HL-60 (cell line): ENCODE results near the gene MCOLN1.
A peak's percentile ranks its signal among the peaks of the same experiment; 100 is the strongest.

Experiments
- DNase-seq, 2 experiments: peaks; one replicate each; pipeline ENCODE4 v3.0.0-alpha.2; 2010 to 2020; ENCODE audit warnings: low read depth in 1 of 2, low spot score in 1 of 2
- H3K27ac ChIP-seq: fragments of 250-450 bp; sonication (Bioruptor Pico); replicated peaks from 2 replicates; pipeline ENCODE4 v1.5.1; 2020; ENCODE audit warnings: mild to moderate bottlenecking, moderate library complexity
- H3K27me3 ChIP-seq: fragments of 250-450 bp; sonication (Bioruptor Pico); 2 replicates; pipeline ENCODE4 v1.5.1; 2021; ENCODE audit warnings: mild to moderate bottlenecking, moderate library complexity; ENCODE audit not compliant: insufficient read depth, poor library complexity, severe bottlenecking
- H3K4me3 ChIP-seq: replicated peaks from 2 replicates; pipeline ENCODE4 v1.5.1; 2011; ENCODE audit warnings: mild to moderate bottlenecking, control low read depth, low read length; ENCODE audit not compliant: insufficient read depth
- CTCF ChIP-seq: IDR thresholded peaks from one replicate; pipeline ENCODE4 v1.5.1; 2011; ENCODE audit warnings: low read length, control low read depth, inconsistent platforms; ENCODE audit not compliant: insufficient read depth
- GABPA ChIP-seq: IDR thresholded peaks from 2 replicates; pipeline ENCODE4 v1.6.1; 2012; ENCODE audit warnings: low read depth
- POLR2AphosphoS5 ChIP-seq: IDR thresholded peaks from 2 replicates; pipeline ENCODE4 v1.6.1; 2012; ENCODE audit warnings: low read depth
- REST ChIP-seq: IDR thresholded peaks from 2 replicates; pipeline ENCODE4 v1.6.1; 2012; ENCODE audit warnings: low read depth; ENCODE audit not compliant: insufficient replicate concordance
- SPI1 ChIP-seq: IDR thresholded peaks from 2 replicates; pipeline ENCODE4 v1.6.1; 2012; ENCODE audit warnings: low read depth, mild to moderate bottlenecking, borderline replicate concordance

MCOLN1 gene

GRCh38 chr19:7521551-7522071, 813 bp upstream of the MCOLN1 start:
- no peak for DNase-seq
- no peak overlapping the region for H3K27ac ChIP-seq
- TF ChIP-seq REST (no peak), POLR2AphosphoS5 (no peak), SPI1 (no peak), CTCF (no peak), GABPA (no peak)
- peaks cover 12% of the 10 kb centered on the region for H3K27me3 ChIP-seq
- H3K4me3 ChIP-seq, result peak overlapping the region; percentile 65; the same call in 1 of the 2 replicates

- Histone ChIP-seq H3K4me3 (peak overlapping the region; percentile 65), H3K27me3 (no peaks in the 10 kb centered on the region), H3K27ac (no peak overlapping the region)
- no peak for TF ChIP-seq REST
- no peak for TF ChIP-seq POLR2AphosphoS5
- no peak for TF ChIP-seq SPI1
- no peak for TF ChIP-seq GABPA
- TF ChIP-seq CTCF, result no peak
- peak in 1 of 2 experiments; percentile 43 for DNase-seq
Measured at GRCh38 chr19:7522923-7523667, 671 bp downstream of the MCOLN1 start.

- TF ChIP-seq POLR2AphosphoS5, result no peak
- TF ChIP-seq CTCF, result no peak
- TF ChIP-seq SPI1, result no peak
- TF ChIP-seq REST, result no peak
- TF ChIP-seq GABPA, result no peak
- DNase-seq, result no peak
Measured at GRCh38 chr19:7524523-7524922, 2.1 kb downstream of the MCOLN1 start.

More at GRCh38 chr19:7524523-7524922, 2.1 kb downstream of the MCOLN1 start:
- no peaks in the 10 kb centered on the region for H3K27me3 ChIP-seq
- H3K27ac ChIP-seq, result no peak overlapping the region
- no peak overlapping the region for H3K4me3 ChIP-seq
